Ishikawa (cell line): ENCODE results near the gene SEPHS1.

Experiments used
- CEBPB ChIP-seq: IDR thresholded peaks from 2 replicates; pipeline ENCODE4 v1.6.1; 2012
- EGR1 ChIP-seq: IDR thresholded peaks from 2 replicates; pipeline ENCODE4 v1.6.1; 2012
- EP300 ChIP-seq: IDR thresholded peaks from 2 replicates; pipeline ENCODE4 v1.6.1; 2012; ENCODE audit warnings: borderline replicate concordance
- RAD21 ChIP-seq: IDR thresholded peaks from 2 replicates; pipeline ENCODE4 v1.6.1; 2012; ENCODE audit warnings: low read depth
- TAF1 ChIP-seq: IDR thresholded peaks from 2 replicates; pipeline ENCODE4 v1.6.1; 2012; ENCODE audit warnings: low read depth, mild to moderate bottlenecking
- TCF12 ChIP-seq: IDR thresholded peaks from 2 replicates; pipeline ENCODE4 v1.6.1; 2012; ENCODE audit warnings: low read depth
- USF1 ChIP-seq: IDR thresholded peaks from 2 replicates; pipeline ENCODE4 v1.6.1; 2012
- YY1 ChIP-seq: IDR thresholded peaks from 2 replicates; pipeline ENCODE4 v1.6.1; 2012; ENCODE audit warnings: low read depth
- ZBTB7A ChIP-seq: IDR thresholded peaks from 2 replicates; pipeline ENCODE4 v1.6.1; 2012; ENCODE audit warnings: low read depth
- TF ChIP-seq, protein P1 (sequence below): IDR thresholded peaks from 2 replicates; pipeline ENCODE4 v1.6.1; 2012
- TF ChIP-seq, protein P2 (sequence below): IDR thresholded peaks from 2 replicates; pipeline ENCODE4 v1.6.1; 2012; ENCODE audit warnings: low read depth, mild to moderate bottlenecking

- TF ChIP-seq YY1 (no peak), ZBTB7A (no peak), RAD21 (no peak), CEBPB (no peak), TAF1 (no peak), TCF12 (no peak), EP300 (no peak), EGR1 (no peak), USF1 (no peak)
- TF ChIP-seq, protein P1, sequence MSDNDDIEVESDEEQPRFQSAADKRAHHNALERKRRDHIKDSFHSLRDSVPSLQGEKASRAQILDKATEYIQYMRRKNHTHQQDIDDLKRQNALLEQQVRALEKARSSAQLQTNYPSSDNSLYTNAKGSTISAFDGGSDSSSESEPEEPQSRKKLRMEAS, result no peak
- TF ChIP-seq, protein P2, sequence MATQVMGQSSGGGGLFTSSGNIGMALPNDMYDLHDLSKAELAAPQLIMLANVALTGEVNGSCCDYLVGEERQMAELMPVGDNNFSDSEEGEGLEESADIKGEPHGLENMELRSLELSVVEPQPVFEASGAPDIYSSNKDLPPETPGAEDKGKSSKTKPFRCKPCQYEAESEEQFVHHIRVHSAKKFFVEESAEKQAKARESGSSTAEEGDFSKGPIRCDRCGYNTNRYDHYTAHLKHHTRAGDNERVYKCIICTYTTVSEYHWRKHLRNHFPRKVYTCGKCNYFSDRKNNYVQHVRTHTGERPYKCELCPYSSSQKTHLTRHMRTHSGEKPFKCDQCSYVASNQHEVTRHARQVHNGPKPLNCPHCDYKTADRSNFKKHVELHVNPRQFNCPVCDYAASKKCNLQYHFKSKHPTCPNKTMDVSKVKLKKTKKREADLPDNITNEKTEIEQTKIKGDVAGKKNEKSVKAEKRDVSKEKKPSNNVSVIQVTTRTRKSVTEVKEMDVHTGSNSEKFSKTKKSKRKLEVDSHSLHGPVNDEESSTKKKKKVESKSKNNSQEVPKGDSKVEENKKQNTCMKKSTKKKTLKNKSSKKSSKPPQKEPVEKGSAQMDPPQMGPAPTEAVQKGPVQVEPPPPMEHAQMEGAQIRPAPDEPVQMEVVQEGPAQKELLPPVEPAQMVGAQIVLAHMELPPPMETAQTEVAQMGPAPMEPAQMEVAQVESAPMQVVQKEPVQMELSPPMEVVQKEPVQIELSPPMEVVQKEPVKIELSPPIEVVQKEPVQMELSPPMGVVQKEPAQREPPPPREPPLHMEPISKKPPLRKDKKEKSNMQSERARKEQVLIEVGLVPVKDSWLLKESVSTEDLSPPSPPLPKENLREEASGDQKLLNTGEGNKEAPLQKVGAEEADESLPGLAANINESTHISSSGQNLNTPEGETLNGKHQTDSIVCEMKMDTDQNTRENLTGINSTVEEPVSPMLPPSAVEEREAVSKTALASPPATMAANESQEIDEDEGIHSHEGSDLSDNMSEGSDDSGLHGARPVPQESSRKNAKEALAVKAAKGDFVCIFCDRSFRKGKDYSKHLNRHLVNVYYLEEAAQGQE, result no peak
Observed at GRCh38 chr10:13329565-13329964, 18.5 kb downstream of the SEPHS1 start.
